Smooth muscle cell (in vitro differentiated cells): ENCODE results near the gene IGSF9B. TPM values are rescaled to one million over a fixed set of nuclear protein-coding genes. Genes with fewer than 3 reads are reported as not detected.

Source experiments
- DNase-seq: peaks from one replicate; lab custom pipeline; 2025; ENCODE audit not compliant: unreplicated experiment; lab: John Stamatoyannopoulos, UW
- H2AFZ ChIP-seq: fragments of 200-600 bp; sonication (generic); 2 replicates; pipeline ENCODE4 v1.6.0; 2016; ENCODE audit warnings: antibody characterized with exemption, low read depth, mild to moderate bottlenecking
- H3F3A ChIP-seq: fragments of 200-600 bp; sonication (generic); 2 replicates; pipeline ENCODE4 v1.6.0; 2017; ENCODE audit warnings: antibody characterized with exemption, low read depth
- H3K27ac ChIP-seq: fragments of 200-600 bp; sonication (generic); 2 replicates; pipeline ENCODE4 v1.5.1; 2016; ENCODE audit warnings: low read depth, mild to moderate bottlenecking
- H3K27me3 ChIP-seq: fragments of 200-600 bp; sonication (generic); 2 replicates; pipeline ENCODE4 v1.6.1; 2016; ENCODE audit warnings: low read depth, mild to moderate bottlenecking
- H3K36me3 ChIP-seq: fragments of 200-600 bp; sonication (generic); 2 replicates; pipeline ENCODE4 v1.5.1; 2016; ENCODE audit warnings: low read depth
- H3K4me1 ChIP-seq: fragments of 200-600 bp; sonication (generic); 2 replicates; pipeline ENCODE4 v1.5.1; 2016; ENCODE audit warnings: low read depth
- H3K4me2 ChIP-seq: fragments of 200-600 bp; sonication (generic); 2 replicates; pipeline ENCODE4 v1.6.0; 2016; ENCODE audit warnings: mild to moderate bottlenecking
- H3K4me3 ChIP-seq: fragments of 200-600 bp; sonication (generic); 2 replicates; pipeline ENCODE4 v1.5.1; 2016; ENCODE audit warnings: mild to moderate bottlenecking
- H3K79me2 ChIP-seq: fragments of 200-600 bp; sonication (generic); 2 replicates; pipeline ENCODE4 v1.6.0; 2016; ENCODE audit warnings: low read depth, mild to moderate bottlenecking
- H3K9ac ChIP-seq: fragments of 200-600 bp; sonication (generic); 2 replicates; pipeline ENCODE4 v1.6.0; 2016; ENCODE audit warnings: low read depth
- H3K9me3 ChIP-seq: fragments of 200-600 bp; sonication (generic); replicated peaks from 2 replicates; pipeline ENCODE4 v1.5.1; 2016; ENCODE audit warnings: low read depth
- H4K20me1 ChIP-seq: fragments of 200-600 bp; sonication (generic); 2 replicates; pipeline ENCODE4 v1.6.0; 2016; ENCODE audit warnings: low read depth
- CTCF ChIP-seq: fragments of 200-600 bp; sonication (generic); IDR thresholded peaks from 2 replicates; pipeline ENCODE4 v1.5.1; 2017; ENCODE audit warnings: borderline replicate concordance, mild to moderate bottlenecking, antibody characterized with exemption; ENCODE audit not compliant: insufficient read depth, poor library complexity, severe bottlenecking
- WGBS: methylation state at CpG from one replicate; pipeline ENCODE4 v1.1.7; 2016; ENCODE audit warnings: low lambda C conversion rate; 5-methylcytosine and 5-hydroxymethylcytosine counted together
- polyA plus RNA-seq: library from polyadenylated mRNA; unstranded; fragments of >200 nt; fragmentation: Nextera tagmentation; extraction: Ambion mirVana; gene quantifications from 2 replicates; pipeline ENCODE4 v1.2.1, GENCODE V29; 2016
- total RNA-seq: library from RNA; depleted of rRNA; stranded (reverse); fragments of >200 nt; gene quantifications from 2 replicates; pipeline ENCODE4 v1.2.3, GENCODE V29; 2014

Gene IGSF9B
- total and polyA plus RNA-seq, 2 experiments from 2014 or later = 0.82 to 1.7 TPM

- Histone ChIP-seq H3K27ac (no peak overlapping the region), H3K4me3 (no peak overlapping the region), H4K20me1 (no peaks in the 10 kb centered on the region), H3K27me3 (peaks cover 24% of the 10 kb centered on the region), H3K4me1 (no peaks in the 10 kb centered on the region), H3F3A (no peaks in the 10 kb centered on the region), H3K79me2 (no peaks in the 10 kb centered on the region), H2AFZ (no peak overlapping the region), H3K4me2 (no peak overlapping the region), H3K9ac (no peak overlapping the region), H3K36me3 (no peaks in the 10 kb centered on the region), H3K9me3 (no peaks in the 10 kb centered on the region)
- DNase-seq = no peak
- 79% methylated on average over 10 of the region's 10 CpGs for WGBS
- no peak for TF ChIP-seq CTCF
Measured at GRCh38 chr11:133965031-133965601, 8.3 kb upstream of the IGSF9B start.

GRCh38 chr11:133964356-133964755 is 7.6 kb upstream of the IGSF9B start:
- TF ChIP-seq CTCF = no peak
- Histone ChIP-seq H3K27ac (no peak overlapping the region), H3F3A (no peaks in the 10 kb centered on the region), H3K27me3 (peaks cover 22% of the 10 kb centered on the region), H3K9ac (no peak overlapping the region), H2AFZ (no peak overlapping the region), H3K79me2 (no peaks in the 10 kb centered on the region), H3K4me3 (no peak overlapping the region), H3K36me3 (no peaks in the 10 kb centered on the region), H3K9me3 (no peaks in the 10 kb centered on the region), H3K4me2 (no peak overlapping the region), H3K4me1 (no peaks in the 10 kb centered on the region), H4K20me1 (no peaks in the 10 kb centered on the region)
- DNase-seq = no peak
- 89% methylated on average over 7 of the region's 7 CpGs for WGBS

GRCh38 chr11:133961890-133962289 is 5.1 kb upstream of the IGSF9B start:
- no peaks in the 10 kb centered on the region for H3K9me3 ChIP-seq
- no peaks in the 10 kb centered on the region for H3F3A ChIP-seq
- no peak overlapping the region for H3K9ac ChIP-seq
- no peaks in the 10 kb centered on the region for H3K79me2 ChIP-seq
- H3K27me3 ChIP-seq = peaks cover 34% of the 10 kb centered on the region
- TF ChIP-seq CTCF = no peak
- no peak overlapping the region for H3K4me3 ChIP-seq
- H2AFZ ChIP-seq = no peak overlapping the region
- no peaks in the 10 kb centered on the region for H3K36me3 ChIP-seq
- 68% methylated on average over 8 of the region's 8 CpGs for WGBS
- no peak overlapping the region for H3K27ac ChIP-seq
- H3K4me1 ChIP-seq = no peaks in the 10 kb centered on the region
- DNase-seq = no peak
- H4K20me1 ChIP-seq = no peaks in the 10 kb centered on the region
- H3K4me2 ChIP-seq = no peak overlapping the region

- Histone ChIP-seq H3K79me2 (no peaks in the 10 kb centered on the region), H3K9me3 (no peaks in the 10 kb centered on the region), H3K9ac (no peak overlapping the region), H3K36me3 (no peaks in the 10 kb centered on the region), H3F3A (peaks cover 5% of the 10 kb centered on the region), H3K27ac (no peak overlapping the region), H2AFZ (no peak overlapping the region), H3K27me3 (peaks cover 55% of the 10 kb centered on the region), H3K4me3 (no peak overlapping the region), H3K4me1 (peaks cover 11% of the 10 kb centered on the region), H3K4me2 (no peak overlapping the region), H4K20me1 (no peaks in the 10 kb centered on the region)
- 70% methylated on average over 7 of the region's 7 CpGs for WGBS
- DNase-seq = no peak
- no peak for TF ChIP-seq CTCF
Measured at GRCh38 chr11:133957900-133958299, 1.1 kb upstream of the IGSF9B start.
